Heart left ventricle (tissue), 13 donors: Measurements from ENCODE around the gene GATAD2A.

Experiments used
- CTCF ChIP-seq, 12 donors: fragments of 200-600 bp; sonication (generic) in 4 of 12; IDR thresholded peaks; one replicate each; pipeline versions ENCODE4 v1.5.0 to v1.8.0; 2018 to 2022; ENCODE audit warnings: antibody characterized with exemption in 12 of 12, mild to moderate bottlenecking in 5 of 12
- POLR2A ChIP-seq, 2 donors: fragments of 450-650 bp; IDR thresholded peaks; one replicate each; pipeline ENCODE4 v1.6.1; 2017; ENCODE audit warnings: antibody characterized with exemption in 2 of 2, mild to moderate bottlenecking in 2 of 2, moderate library complexity in 2 of 2
- donor health status: ischemic (EF 13 %, LVEDD 7.1; RV severe dilation, severe dysfunction).
- donor health status: DM: no; HTN: yes; CAD: no.
- donor health status: DM: no; HTN: no; CAD: no.
- donor health status: ischemic (EF 25% LVEDD 6.9; RV normal size, moderate dysfunction).
- donor health status: ischemic (EF 25% LVEDD 5.7; RV mildly dilated, moderate dysfunction).
- donor health status: ischemic (EF 35%, LVEDD 5.7; RV mildly dilated, moderate dysfunction).
- donor health status: nonischemic (EF 11% LVEDD 7.7; RV severe dilation, severe dysfunction).
- donor health status: DM: yes; HTN: yes; CAD: no.
- donor health status: PGD.
- donor health status: ischemic (EF 29% LVEDD 5.4; RV normal size, mild dysfunction).
- donor health status: nonischemic (EF 23%, LVEDD 6.1; RV moderate dilation, normal function).

- TF ChIP-seq CTCF (IDR thresholded peaks at IDR 0.05) (no peak), POLR2A (IDR thresholded peaks at IDR 0.05) (no peak)
Observed at GRCh38 chr19:19427302-19427701, 21.8 kb downstream of the GATAD2A start.
